HG02981 (cell line): ENCODE measurements around the gene CDY2A.
"Not testable (repeated sequence)": the region's sequence is repeated elsewhere in the genome, so short reads cannot be mapped to it uniquely, and the experiment has no call there.

Source experiments
- ATAC-seq: cut with Tn5 transposase; IDR thresholded peaks from one replicate; pipeline ENCODE4 v1.9.1; 2021; ENCODE audit warnings: mild to moderate bottlenecking, moderate library complexity; ENCODE audit not compliant: unreplicated experiment

Gene CDY2A, protein sequence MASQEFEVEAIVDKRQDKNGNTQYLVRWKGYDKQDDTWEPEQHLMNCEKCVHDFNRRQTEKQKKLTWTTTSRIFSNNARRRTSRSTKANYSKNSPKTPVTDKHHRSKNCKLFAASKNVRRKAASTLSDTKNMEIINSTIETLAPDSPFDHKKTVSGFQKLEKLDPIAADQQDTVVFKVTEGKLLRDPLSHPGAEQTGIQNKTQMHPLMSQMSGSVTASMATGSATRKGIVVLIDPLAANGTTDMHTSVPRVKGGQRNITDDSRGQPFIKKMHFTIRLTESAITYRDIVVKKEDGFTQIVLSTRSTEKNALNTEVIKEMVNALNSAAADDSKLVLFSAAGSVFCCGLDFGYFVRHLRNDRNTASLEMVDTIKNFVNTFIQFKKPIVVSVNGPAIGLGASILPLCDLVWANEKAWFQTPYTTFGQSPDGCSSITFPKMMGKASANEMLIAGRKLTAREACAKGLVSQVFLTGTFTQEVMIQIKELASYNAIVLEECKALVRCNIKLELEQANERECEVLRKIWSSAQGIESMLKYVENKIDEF

DNA sequence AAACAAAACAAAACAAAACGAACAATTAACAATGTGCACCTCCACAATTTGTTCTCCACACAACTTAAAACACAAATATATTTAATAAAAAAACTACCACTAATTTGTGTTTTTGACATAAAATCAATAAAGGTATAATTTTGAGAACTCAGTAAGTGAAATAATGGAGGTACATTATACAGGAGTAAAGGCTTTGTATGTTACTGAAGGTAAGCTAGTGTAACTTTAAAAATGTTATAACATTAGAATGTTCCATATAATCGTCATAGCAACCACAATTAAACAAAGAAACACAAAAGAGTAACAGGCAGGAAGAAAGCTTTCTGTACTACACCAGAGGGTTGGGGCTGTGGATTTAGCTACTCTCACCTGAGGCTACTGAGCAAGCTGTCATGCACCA is at the start of gene CDY2A:
Gene CDY2A (plus strand): TSS at position 301 of the 400 bp plus-strand sequence. CDS start 328 bp downstream, outside the sequence.
- not testable (repeated sequence) for ATAC-seq

DNA sequence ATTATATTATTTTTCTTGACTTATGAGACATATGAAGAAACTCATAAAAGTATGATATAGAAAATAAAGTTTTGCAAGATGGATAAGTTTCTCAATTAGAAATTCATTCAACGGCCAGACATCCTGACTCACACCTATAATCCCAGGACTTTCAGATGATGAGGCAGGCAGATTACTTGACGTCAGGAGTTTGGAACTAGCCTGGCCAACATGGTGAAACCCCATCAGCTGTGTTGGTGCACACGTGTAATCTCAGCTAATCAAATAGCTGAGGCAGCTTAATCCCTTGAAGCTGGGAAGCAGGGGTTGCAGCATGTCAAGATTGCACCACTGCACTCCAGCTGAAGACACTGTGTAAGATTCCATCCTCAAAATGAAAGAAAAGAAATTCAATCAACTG is 28.0 kb upstream of the CDY2A start:
- not testable (repeated sequence) for ATAC-seq

DNA sequence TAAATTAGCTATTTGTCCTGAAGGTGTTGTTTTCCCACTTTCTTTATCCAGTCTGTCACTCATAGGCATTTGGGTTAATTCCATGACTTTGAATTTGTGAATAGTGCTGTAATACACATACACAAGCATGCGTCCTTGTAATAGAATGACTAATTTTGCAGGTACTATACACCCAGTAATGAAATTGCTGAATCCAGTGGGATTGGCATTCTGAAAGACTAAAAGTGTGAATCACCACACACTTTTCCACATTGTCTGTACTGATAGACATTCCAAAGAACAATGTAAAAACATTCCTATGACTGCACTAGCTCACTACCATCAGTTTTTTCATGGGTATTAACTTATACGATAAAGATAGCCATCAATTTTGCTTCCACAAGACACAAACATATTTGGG is 27.3 kb upstream of the CDY2A start:
- ATAC-seq: not testable (repeated sequence)

DNA sequence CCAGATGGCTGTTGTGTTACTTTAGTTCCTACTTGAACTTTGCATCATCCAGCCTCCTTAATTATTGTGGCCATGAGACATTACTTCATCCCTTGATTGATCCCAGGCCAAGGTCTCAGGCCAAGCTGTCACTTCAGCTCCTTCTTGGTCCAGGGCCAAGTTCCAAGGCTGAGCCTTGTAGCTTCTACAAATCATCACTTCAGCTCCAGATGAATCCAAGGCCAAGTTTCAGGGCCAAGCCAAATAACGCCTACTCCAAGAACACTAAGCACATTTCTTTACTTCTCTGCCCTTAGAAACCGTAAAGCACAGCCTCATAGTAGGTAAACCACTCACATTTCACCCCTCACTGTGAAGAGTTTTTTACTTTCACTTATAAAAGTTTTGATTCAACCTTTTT is 1.7 kb upstream of the CDY2A start:
- not testable (repeated sequence) for ATAC-seq

DNA sequence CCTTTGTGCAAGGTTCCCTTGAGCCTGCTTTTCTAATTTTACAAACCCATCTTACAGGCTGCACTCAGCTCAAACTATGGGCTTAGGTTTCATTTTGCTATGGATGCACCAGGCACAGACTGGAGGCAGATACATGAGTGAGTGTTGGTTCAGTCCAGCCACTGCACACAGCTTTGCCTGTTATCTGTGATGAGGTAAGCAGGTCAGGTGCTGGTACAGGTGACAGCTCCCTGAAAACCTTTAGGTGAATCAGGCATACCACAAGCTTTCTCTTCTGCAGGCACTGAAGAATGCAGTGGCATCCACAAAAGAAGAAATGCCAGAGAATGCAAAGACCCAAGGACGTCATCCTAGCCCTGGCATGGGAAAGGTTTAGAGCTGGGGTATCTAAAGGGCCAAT is 3.3 kb downstream of the CDY2A start:
- ATAC-seq: not testable (repeated sequence)

DNA sequence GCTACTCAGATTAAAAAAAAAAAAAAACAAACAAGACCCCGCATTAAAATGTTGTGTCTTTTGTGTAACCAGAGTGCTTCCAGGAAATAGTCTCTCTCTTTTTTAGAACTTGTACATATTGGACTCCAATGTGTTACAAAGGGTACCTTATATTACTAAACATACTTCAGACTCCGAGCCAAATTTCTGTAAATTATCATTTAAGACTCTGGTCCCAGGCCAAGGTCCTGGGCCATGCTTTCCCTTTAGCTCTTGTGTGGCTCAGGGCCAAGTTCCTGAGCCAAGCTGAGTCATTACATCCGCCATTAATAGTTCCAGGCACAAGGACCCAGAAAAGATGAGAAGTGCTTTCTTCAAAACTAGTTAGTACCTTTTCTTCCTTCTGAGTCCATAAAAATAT is 4.6 kb downstream of the CDY2A start:
- not testable (repeated sequence) for ATAC-seq

DNA sequence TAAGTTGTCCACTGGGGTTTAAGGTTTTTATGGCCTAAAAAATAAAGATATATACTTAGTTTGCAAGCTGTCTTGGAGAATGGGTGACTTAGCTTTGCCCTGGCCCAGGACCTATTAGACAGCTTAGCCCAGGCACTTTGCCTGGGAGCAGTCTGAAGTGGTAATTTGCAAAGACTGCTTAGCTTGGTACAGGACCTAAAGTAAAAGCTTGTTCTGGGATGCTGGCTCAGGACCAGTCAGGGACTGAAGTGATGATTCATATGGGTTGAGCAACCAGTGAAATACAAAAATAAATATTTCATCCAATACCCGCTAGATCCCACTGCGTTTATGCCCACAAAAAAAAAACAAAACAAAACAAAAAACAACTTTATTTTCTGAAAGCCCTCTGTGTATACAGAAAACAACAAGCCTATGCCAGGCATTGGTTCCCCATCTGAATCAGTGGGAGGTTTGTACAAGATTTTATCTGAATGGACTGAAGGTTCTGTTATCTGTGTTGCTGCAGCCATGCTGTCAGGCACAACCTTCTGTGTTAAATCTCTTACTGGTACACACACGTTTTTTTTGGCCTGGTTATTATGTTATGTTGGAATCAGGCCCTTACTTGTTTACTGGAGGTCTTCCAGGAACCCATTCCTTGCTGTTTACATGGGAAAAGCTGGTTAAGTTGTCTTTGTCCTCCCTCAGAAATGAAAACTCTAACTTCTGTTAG is 8.7 kb downstream of the CDY2A start:
- not testable (repeated sequence) for ATAC-seq

DNA sequence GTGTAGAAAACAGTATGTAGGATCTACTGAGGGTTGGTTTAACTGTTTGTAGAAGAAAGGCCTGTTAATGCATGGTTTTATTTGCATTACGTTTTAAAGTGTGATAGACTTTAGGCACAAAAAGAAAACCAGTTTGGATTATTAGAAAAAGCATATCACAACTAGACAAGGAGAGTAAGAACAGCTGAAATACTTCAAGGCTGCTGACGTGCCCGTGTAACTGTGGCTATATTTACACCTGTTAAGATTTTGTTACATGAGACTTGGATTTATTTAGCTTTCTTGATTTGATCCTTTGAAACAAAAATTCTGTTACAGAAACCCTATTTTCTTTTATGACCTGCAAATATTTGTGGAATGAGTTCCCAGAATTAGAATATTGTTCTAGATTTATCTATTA is 9.3 kb downstream of the CDY2A start:
- not testable (repeated sequence) for ATAC-seq

DNA sequence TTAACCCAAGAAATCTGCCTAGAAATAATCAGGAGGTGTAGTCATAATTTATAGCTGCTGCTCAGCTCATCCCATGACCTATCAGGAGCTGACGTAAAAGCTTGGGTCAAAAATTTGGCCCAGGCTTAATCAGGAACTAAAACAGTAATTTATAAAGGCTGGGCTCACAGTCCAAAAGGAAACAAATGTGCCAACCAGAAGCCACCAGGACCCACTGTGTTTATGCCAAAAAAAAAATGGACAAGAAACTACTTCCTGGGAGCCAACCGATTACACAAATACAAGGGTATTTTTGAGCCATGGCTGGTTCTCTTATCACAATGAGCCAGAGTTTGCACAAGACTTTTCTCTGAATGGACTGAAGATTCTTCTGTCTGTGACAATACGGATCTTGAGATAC is 19.4 kb downstream of the CDY2A start:
- not testable (repeated sequence) for ATAC-seq

DNA sequence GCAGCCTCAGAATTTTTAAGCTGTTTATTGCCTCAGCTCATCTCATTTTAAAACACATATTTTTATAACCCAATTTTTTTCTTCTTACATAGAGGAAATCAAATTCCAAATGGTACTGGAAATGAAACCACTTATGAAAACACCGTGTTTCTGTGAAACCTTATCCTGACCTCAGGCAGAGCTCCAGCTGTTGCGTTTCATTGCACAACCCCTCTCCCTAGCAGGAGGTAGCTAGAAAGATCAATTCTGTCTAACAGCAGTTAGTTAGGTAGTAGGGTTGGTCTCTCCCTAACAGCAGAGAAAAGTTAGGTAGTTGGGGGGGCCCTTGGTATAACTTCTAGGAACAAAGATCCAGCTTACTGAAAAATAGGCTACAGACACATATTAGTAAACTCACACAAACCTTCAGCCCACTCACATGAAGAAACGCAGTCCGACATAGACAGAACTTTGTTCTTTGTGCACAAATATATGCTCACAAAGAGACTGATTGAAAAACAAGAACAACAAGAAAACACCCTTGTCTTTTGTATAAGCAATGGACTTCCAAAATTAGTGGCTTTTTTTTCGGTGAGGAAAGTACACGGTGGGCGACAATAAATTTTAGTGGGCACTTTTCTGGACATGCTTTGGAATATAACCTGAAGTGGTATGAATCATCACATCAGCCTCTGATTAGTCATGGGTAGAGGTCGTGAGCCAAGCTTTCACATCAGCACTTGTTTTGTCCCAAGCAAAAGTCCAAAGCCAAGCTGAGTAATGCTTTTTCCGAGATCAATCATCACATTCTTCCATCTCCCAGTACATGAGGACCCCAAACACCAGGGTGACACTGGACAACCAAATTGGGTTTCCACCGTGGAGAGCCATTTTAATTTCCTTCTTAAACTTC is 22.8 kb downstream of the CDY2A start:
- ATAC-seq: not testable (repeated sequence)

DNA sequence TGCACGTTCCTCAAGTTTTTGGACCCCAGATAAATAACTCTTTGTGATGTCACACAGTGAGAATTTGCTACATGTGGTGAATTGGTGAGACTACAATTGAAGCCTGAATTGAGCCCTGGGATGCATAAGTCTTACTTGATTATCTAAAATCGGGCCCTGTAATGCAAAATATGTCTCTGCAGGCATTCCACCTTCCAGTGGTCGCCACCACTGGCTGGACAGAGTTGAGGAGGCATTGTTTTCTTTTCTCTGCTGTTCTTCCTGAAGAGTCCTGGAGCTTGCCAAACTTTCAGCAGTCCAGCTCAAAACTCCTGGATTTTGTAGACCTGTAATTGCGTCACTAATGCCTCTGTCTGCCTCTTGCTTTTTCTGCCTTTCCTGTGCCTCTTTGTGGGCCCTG is 23.5 kb downstream of the CDY2A start:
- not testable (repeated sequence) for ATAC-seq

DNA sequence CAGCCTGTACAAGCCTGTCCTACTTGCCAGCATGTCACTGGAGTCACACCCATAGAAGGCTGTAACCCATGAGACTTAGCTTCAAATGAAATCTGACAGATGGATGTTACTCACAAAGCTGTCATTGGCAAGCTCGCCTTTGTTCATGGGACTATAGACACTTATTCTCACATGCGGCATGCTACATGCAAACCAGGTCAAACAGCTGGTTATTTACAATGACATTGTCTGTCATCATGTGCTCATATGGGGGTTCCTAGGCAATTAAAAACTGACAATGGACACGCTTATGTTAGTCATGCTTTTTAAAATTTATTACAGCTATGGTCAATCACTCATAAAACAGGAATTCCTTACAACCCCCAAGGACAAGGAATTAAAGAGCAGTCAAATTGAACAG is 30.9 kb downstream of the CDY2A start:
- ATAC-seq: not testable (repeated sequence)

DNA sequence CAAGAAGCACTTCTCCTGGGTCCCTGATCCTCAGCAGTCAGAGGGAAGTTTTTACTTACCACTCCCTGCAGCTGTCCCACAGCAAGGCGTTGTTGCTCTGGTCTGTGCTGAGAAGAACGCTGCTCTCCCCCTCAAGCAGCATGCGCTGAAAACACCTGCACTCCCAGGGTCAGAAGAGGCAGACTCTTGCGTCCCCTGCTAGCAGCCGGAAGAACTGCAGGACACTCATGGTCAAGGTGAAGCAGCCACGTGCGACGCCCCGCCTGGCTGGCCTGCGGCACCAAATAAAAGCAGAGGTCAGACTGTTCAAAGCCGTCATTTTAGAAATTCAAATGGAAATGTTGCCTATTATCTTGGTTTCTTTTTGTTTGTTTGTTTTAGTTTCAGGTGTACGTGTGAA is 47.9 kb downstream of the CDY2A start:
- not testable (repeated sequence) for ATAC-seq
